ENCODE measurements around the gene FAM117B. TPM values are rescaled to one million over a fixed set of nuclear protein-coding genes. Genes with fewer than 3 reads are reported as not detected.

FAM117B gene
- total RNA-seq, 2 donors from 2014 or later, result 32.1 to 34.0 TPM

DNA sequence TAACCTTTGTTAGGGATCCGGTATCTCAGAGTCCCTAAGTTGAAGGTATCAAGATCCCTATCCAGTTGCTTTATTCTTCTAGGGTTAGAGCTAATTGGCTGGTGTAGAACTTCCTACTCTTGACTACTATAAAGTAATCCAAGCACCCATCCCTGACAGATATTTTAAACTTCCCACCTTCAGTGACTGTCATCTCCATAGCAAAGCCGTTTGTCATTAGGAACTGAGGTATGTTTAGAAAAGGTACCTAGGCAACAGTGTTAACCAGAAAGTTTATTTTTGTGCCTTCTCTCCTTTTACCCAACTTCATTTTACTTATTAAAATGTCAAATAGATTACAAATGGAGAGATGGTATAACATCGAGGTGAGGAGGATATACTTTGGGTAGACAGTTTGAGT is 4.5 kb downstream of the FAM117B start:
- Mint-ChIP-seq H3K27ac (no peak overlapping the region), H3K27me3 (ENCODE audit: insufficient read depth) (no peaks in the 10 kb centered on the region), H3K4me1 (peaks cover 22% of the 10 kb centered on the region), H3K36me3 (ENCODE audit: low read depth) (peaks cover 10% of the 10 kb centered on the region), H3K9me3 (no peaks in the 10 kb centered on the region), H3K4me3 (peak overlapping the region; percentile 5)
- TF ChIP-seq, protein P1, sequence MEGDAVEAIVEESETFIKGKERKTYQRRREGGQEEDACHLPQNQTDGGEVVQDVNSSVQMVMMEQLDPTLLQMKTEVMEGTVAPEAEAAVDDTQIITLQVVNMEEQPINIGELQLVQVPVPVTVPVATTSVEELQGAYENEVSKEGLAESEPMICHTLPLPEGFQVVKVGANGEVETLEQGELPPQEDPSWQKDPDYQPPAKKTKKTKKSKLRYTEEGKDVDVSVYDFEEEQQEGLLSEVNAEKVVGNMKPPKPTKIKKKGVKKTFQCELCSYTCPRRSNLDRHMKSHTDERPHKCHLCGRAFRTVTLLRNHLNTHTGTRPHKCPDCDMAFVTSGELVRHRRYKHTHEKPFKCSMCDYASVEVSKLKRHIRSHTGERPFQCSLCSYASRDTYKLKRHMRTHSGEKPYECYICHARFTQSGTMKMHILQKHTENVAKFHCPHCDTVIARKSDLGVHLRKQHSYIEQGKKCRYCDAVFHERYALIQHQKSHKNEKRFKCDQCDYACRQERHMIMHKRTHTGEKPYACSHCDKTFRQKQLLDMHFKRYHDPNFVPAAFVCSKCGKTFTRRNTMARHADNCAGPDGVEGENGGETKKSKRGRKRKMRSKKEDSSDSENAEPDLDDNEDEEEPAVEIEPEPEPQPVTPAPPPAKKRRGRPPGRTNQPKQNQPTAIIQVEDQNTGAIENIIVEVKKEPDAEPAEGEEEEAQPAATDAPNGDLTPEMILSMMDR (conservative IDR thresholded peaks at IDR 0.05), result no peak
- H3K4me1 ChIP-seq (ENCODE audit: control insufficient read depth, insufficient read depth, low read length), result peaks cover 5% of the 10 kb centered on the region
- no peak overlapping the region for H3K27ac ChIP-seq (ENCODE audit: low read depth, low read length)
- H3K36me3 ChIP-seq (ENCODE audit: control insufficient read depth, insufficient read depth, low read length), result no peaks in the 10 kb centered on the region
- no peak overlapping the region for H3K4me3 ChIP-seq (ENCODE audit: low read length)
- no peak for DNase-seq
- H3K9me3 ChIP-seq (ENCODE audit: control insufficient read depth, low read length), result no peaks in the 10 kb centered on the region
- H3K9ac ChIP-seq (ENCODE audit: extremely low read depth, low read length, poor library complexity, severe bottlenecking), result no peak overlapping the region
- no peaks in the 10 kb centered on the region for H3K27me3 ChIP-seq (ENCODE audit: control insufficient read depth, insufficient read depth, low read length, poor library complexity, severe bottlenecking)
- 83 to 91% methylated on average over 1 to 3 of the region's 3 CpGs for WGBS, 2 experiments (ENCODE audit: insufficient coverage in 1 of 2, insufficient read length in 1 of 2)

DNA sequence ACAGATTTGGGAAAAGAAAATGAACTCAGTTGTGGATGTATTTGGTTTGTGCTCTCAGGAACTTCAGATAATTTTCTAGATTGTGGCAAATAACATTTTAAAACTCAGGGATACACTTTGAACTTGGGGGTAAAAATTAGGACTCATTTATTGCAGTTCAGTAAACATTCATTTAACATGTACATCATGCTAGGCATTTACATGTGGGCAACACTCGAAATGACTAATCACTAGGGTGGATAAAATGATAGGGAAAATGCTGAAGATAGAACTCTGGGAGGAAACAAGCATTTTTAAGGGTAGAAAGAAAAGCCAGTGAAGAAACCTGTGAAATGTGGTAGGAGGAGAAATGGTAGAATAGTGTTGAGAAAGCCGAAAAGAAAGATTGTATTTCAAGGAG is 7.8 kb downstream of the FAM117B start:
- H3K27ac Mint-ChIP-seq, result no peak overlapping the region
- H3K27me3 ChIP-seq (ENCODE audit: control insufficient read depth, insufficient read depth, low read length, poor library complexity, severe bottlenecking), result no peaks in the 10 kb centered on the region
- no peaks in the 10 kb centered on the region for H3K9me3 Mint-ChIP-seq
- H3K4me3 ChIP-seq (ENCODE audit: low read length), result no peak overlapping the region
- no peaks in the 10 kb centered on the region for H3K9me3 ChIP-seq (ENCODE audit: control insufficient read depth, low read length)
- H3K4me3 Mint-ChIP-seq, result no peak overlapping the region
- H3K4me1 ChIP-seq (ENCODE audit: control insufficient read depth, insufficient read depth, low read length), result peaks cover 5% of the 10 kb centered on the region
- no peak overlapping the region for H3K9ac ChIP-seq (ENCODE audit: extremely low read depth, low read length, poor library complexity, severe bottlenecking)
- no peak overlapping the region for H3K27ac ChIP-seq (ENCODE audit: low read depth, low read length)
- H3K36me3 Mint-ChIP-seq (ENCODE audit: low read depth), result peaks cover 12% of the 10 kb centered on the region
- 86 to 97% methylated on average over 2 of the region's 2 CpGs for WGBS, 2 experiments (ENCODE audit: insufficient coverage in 1 of 2, insufficient read length in 1 of 2)
- TF ChIP-seq, protein P1 (conservative IDR thresholded peaks at IDR 0.05), result no peak
- no peaks in the 10 kb centered on the region for H3K27me3 Mint-ChIP-seq (ENCODE audit: insufficient read depth)
- peaks cover 18% of the 10 kb centered on the region for H3K4me1 Mint-ChIP-seq
- DNase-seq, result no peak
- no peaks in the 10 kb centered on the region for H3K36me3 ChIP-seq (ENCODE audit: control insufficient read depth, insufficient read depth, low read length)

DNA sequence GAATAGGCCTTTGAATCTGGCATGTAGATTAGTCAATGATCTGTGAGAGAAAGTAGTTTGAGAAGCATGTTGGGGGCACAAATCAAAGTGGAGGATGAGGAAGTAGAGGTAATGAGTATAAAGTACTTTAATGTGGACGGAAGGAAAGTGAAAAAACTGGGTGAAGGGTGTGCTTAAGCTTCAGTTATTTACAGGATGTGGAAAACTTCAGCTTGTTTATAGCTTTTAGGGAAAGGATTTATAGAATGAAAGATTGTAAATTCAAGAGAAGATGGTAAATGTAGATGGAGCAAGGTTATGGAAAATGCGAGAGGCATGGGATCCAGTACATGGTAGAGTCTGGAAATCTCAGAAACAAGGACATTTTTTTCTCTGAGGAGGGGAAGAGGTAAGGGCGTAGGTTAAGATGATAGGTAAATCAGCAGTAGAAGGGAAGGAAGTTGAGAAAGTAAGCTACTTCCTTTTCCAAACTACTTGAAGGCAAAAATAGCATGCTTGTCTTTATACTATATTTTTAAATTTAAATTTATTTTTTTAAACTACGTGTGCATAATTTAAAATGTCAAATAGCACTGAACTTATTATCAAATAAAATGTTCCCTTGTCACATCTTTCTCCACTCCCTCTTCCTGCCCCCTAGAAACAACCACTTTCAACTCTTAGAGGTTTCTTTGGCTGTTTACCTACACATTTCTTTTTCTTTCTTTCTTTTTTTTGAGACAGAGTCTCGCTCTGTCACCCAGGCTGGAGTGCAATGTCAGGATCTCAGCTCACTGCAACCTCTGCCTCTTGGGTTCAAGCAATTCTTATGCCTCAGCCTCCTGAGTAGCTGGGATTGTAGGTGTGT is 8.5 kb downstream of the FAM117B start:
- Histone ChIP-seq H3K9ac (ENCODE audit: extremely low read depth, low read length, poor library complexity, severe bottlenecking) (no peak overlapping the region), H3K27ac (ENCODE audit: low read depth, low read length) (no peak overlapping the region), H3K4me3 (ENCODE audit: low read length) (no peak overlapping the region), H3K36me3 (ENCODE audit: control insufficient read depth, insufficient read depth, low read length) (no peaks in the 10 kb centered on the region), H3K4me1 (ENCODE audit: control insufficient read depth, insufficient read depth, low read length) (peaks cover 5% of the 10 kb centered on the region), H3K27me3 (ENCODE audit: control insufficient read depth, insufficient read depth, low read length, poor library complexity, severe bottlenecking) (no peaks in the 10 kb centered on the region), H3K9me3 (ENCODE audit: control insufficient read depth, low read length) (no peaks in the 10 kb centered on the region)
- H3K9me3 Mint-ChIP-seq, result no peaks in the 10 kb centered on the region
- TF ChIP-seq, protein P1 (conservative IDR thresholded peaks at IDR 0.05), result no peak
- no peak for DNase-seq
- no peak overlapping the region for H3K27ac Mint-ChIP-seq
- 83 to 94% methylated on average over 3 to 5 of the region's 5 CpGs for WGBS, 2 experiments (ENCODE audit: insufficient coverage in 1 of 2, insufficient read length in 1 of 2)
- peaks cover 14% of the 10 kb centered on the region for H3K4me1 Mint-ChIP-seq
- H3K4me3 Mint-ChIP-seq, result no peak overlapping the region
- no peaks in the 10 kb centered on the region for H3K27me3 Mint-ChIP-seq (ENCODE audit: insufficient read depth)
- peaks cover 9% of the 10 kb centered on the region for H3K36me3 Mint-ChIP-seq (ENCODE audit: low read depth)
